ENCODE measurements around the gene OR2Y1.

DNA sequence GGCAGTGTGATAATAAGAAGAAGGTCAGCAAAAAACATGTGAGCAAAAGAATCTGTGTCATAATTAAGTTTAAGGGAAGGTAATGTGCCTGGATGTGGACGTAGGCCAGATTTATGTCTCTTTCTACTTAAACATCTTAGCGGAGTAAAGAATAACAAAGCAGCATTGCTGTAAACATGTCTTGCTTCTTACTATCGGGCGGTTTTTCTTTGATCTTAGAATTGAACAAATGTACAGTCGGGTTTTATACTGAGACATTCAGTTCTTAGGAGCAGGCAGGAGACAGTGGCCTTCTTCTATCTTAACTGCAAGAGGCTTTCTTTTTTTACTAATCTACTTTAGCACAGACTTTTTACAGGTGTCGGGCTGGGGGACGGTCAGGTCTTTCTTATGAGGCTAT is 50.1 kb downstream of the OR2Y1 start:
- TF ChIP-seq MXI1 (IDR thresholded peaks at IDR 0.05; ENCODE audit: borderline replicate concordance, low read depth, low read length) = no peak
- no peak for TF ChIP-seq POLR2A (IDR thresholded peaks at IDR 0.05; ENCODE audit: low read depth, low read length)
- TF ChIP-seq, protein P1, sequence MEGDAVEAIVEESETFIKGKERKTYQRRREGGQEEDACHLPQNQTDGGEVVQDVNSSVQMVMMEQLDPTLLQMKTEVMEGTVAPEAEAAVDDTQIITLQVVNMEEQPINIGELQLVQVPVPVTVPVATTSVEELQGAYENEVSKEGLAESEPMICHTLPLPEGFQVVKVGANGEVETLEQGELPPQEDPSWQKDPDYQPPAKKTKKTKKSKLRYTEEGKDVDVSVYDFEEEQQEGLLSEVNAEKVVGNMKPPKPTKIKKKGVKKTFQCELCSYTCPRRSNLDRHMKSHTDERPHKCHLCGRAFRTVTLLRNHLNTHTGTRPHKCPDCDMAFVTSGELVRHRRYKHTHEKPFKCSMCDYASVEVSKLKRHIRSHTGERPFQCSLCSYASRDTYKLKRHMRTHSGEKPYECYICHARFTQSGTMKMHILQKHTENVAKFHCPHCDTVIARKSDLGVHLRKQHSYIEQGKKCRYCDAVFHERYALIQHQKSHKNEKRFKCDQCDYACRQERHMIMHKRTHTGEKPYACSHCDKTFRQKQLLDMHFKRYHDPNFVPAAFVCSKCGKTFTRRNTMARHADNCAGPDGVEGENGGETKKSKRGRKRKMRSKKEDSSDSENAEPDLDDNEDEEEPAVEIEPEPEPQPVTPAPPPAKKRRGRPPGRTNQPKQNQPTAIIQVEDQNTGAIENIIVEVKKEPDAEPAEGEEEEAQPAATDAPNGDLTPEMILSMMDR (conservative IDR thresholded peaks at IDR 0.05; ENCODE audit: low read depth, low read length) = no peak
- no peak for TF ChIP-seq SMC3 (IDR thresholded peaks at IDR 0.05; ENCODE audit: low read depth, low read length)
- TF ChIP-seq, protein P2, sequence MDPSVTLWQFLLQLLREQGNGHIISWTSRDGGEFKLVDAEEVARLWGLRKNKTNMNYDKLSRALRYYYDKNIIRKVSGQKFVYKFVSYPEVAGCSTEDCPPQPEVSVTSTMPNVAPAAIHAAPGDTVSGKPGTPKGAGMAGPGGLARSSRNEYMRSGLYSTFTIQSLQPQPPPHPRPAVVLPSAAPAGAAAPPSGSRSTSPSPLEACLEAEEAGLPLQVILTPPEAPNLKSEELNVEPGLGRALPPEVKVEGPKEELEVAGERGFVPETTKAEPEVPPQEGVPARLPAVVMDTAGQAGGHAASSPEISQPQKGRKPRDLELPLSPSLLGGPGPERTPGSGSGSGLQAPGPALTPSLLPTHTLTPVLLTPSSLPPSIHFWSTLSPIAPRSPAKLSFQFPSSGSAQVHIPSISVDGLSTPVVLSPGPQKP (IDR thresholded peaks at IDR 0.05; ENCODE audit: borderline replicate concordance, low read depth, low read length) = no peak
- TF ChIP-seq RFX5 (IDR thresholded peaks at IDR 0.05; ENCODE audit: low read depth, low read length) = no peak
- no peak for TF ChIP-seq RCOR1 (IDR thresholded peaks at IDR 0.05; ENCODE audit: insufficient replicate concordance, low read length)
